ENCODE data around the gene CCP110. TPM values are rescaled to one million over a fixed set of nuclear protein-coding genes. Genes with fewer than 3 reads are reported as not detected.

The CCP110 gene
- total RNA-seq, 1 experiment from 2014 or later, result 21.6 TPM

DNA sequence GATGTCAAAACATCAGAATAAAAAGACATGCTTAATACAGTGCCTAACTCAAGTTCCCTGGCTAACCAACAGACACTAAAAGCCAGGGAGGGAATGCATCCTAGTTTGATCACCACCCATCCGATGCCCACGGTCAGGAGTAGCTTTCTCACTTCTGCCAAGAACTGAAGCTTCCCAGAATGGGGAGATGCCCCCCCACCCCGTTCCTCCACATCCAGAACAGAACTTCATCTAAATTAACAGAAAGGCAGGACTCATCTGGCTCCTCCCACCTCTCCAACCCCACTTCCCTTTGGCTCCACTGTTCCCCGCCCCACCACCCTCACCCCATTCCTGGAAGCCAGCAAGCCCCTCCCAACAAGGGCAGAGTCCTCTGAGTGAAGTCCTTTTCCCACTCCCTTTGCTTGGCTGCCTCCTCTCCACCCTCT, 35.5 kb upstream of the CCP110 start:
- Histone ChIP-seq H3K14ac (ENCODE audit: insufficient read depth, low read length) (no peak overlapping the region), H3K23ac (ENCODE audit: insufficient read length, low read depth, low read length) (no peak overlapping the region), H3K9me3 (ENCODE audit: control insufficient read depth, low read depth, low read length) (no peaks in the 10 kb centered on the region), H3K56ac (ENCODE audit: insufficient read length, low read depth, low read length) (no peak overlapping the region), H3K27me3 (ENCODE audit: insufficient read depth, low read length) (no peaks in the 10 kb centered on the region), H3K4me1 (ENCODE audit: insufficient read depth, low read length) (peaks cover 10% of the 10 kb centered on the region; the same call in 1 of the 2 replicates), H3K9ac (ENCODE audit: extremely low read depth, insufficient read length, low read length) (no peak overlapping the region), H4K8ac (replicated peaks; ENCODE audit: insufficient read length, low read depth, low read length) (no peak overlapping the region), H4K20me1 (ENCODE audit: control insufficient read depth, insufficient read depth, insufficient read length) (no peaks in the 10 kb centered on the region), H3K23me2 (ENCODE audit: insufficient read length, low read depth, low read length, poor library complexity, severe bottlenecking) (no peaks in the 10 kb centered on the region), H3K79me1 (ENCODE audit: insufficient read depth, low read depth, low read length, poor library complexity, severe bottlenecking) (no peaks in the 10 kb centered on the region), H3K18ac (ENCODE audit: insufficient read length, low read depth, low read length) (no peak overlapping the region), H4K91ac (ENCODE audit: insufficient read length, low read depth, low read length) (no peak overlapping the region), H2BK15ac (ENCODE audit: low read depth, low read length) (no peak overlapping the region), H3K4me2 (ENCODE audit: insufficient read depth, insufficient read length, low read length) (no peak overlapping the region), H2BK12ac (ENCODE audit: insufficient read length, low read depth, low read length) (no peak overlapping the region), H3K4ac (ENCODE audit: low read depth, low read length) (no peak overlapping the region), H2BK5ac (ENCODE audit: insufficient read length, low read length) (no peak overlapping the region), H3K79me2 (ENCODE audit: insufficient read depth, low read length) (no peaks in the 10 kb centered on the region), H4K5ac (ENCODE audit: insufficient read length, low read depth, low read length) (no peak overlapping the region), H2BK20ac (ENCODE audit: low read depth, low read length, poor library complexity, severe bottlenecking) (no peak overlapping the region), H2BK120ac (ENCODE audit: low read depth, low read length, poor library complexity, severe bottlenecking) (no peak overlapping the region), H3T11ph (ENCODE audit: low read length) (no peak overlapping the region), H2AK5ac (ENCODE audit: insufficient read length, low read length) (no peak overlapping the region), H2AFZ (ENCODE audit: low read length) (no peak overlapping the region), H3K27ac (ENCODE audit: insufficient read length, low read depth, low read length) (no peak overlapping the region)
- H3K27me3 Mint-ChIP-seq (ENCODE audit: low read depth), result peaks cover 3% of the 10 kb centered on the region
- H3K9me3 Mint-ChIP-seq, result peaks cover 4 to 11% of the 10 kb centered on the region in 2 experiments; a peak in 3 of 5 replicates
- H3K27ac Mint-ChIP-seq, result peak overlapping the region; percentile 59 to 82 (median 75)
- H3K4me1 Mint-ChIP-seq, result peaks cover 21 to 33% of the 10 kb centered on the region in 2 experiments
- H3K36me3 Mint-ChIP-seq (ENCODE audit: insufficient read depth in 1 of 3, low read depth in 3 of 3), result peaks cover 0 to 18% (median 9%) of the 10 kb centered on the region in 3 experiments
- WGBS (ENCODE audit: extremely low coverage, insufficient read length, low lambda C conversion rate), result no CpG with 5 or more reads among the region's 4 CpGs
- peak overlapping the region in 1 of 2 experiments; percentile 33; a peak in 2 of 5 replicates for H3K4me3 Mint-ChIP-seq
- peak; percentile 74 for DNase-seq
- TF ChIP-seq, protein P1, sequence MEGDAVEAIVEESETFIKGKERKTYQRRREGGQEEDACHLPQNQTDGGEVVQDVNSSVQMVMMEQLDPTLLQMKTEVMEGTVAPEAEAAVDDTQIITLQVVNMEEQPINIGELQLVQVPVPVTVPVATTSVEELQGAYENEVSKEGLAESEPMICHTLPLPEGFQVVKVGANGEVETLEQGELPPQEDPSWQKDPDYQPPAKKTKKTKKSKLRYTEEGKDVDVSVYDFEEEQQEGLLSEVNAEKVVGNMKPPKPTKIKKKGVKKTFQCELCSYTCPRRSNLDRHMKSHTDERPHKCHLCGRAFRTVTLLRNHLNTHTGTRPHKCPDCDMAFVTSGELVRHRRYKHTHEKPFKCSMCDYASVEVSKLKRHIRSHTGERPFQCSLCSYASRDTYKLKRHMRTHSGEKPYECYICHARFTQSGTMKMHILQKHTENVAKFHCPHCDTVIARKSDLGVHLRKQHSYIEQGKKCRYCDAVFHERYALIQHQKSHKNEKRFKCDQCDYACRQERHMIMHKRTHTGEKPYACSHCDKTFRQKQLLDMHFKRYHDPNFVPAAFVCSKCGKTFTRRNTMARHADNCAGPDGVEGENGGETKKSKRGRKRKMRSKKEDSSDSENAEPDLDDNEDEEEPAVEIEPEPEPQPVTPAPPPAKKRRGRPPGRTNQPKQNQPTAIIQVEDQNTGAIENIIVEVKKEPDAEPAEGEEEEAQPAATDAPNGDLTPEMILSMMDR (conservative IDR thresholded peaks at IDR 0.05), result no peak

Data from H9 (cell line).